ENCODE measurements around the gene MEST.
"Not testable (repeated sequence)": the region's sequence is repeated elsewhere in the genome, so short reads cannot be mapped to it uniquely, and the experiment has no call there.

MEST gene, protein sequence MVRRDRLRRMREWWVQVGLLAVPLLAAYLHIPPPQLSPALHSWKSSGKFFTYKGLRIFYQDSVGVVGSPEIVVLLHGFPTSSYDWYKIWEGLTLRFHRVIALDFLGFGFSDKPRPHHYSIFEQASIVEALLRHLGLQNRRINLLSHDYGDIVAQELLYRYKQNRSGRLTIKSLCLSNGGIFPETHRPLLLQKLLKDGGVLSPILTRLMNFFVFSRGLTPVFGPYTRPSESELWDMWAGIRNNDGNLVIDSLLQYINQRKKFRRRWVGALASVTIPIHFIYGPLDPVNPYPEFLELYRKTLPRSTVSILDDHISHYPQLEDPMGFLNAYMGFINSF

DNA sequence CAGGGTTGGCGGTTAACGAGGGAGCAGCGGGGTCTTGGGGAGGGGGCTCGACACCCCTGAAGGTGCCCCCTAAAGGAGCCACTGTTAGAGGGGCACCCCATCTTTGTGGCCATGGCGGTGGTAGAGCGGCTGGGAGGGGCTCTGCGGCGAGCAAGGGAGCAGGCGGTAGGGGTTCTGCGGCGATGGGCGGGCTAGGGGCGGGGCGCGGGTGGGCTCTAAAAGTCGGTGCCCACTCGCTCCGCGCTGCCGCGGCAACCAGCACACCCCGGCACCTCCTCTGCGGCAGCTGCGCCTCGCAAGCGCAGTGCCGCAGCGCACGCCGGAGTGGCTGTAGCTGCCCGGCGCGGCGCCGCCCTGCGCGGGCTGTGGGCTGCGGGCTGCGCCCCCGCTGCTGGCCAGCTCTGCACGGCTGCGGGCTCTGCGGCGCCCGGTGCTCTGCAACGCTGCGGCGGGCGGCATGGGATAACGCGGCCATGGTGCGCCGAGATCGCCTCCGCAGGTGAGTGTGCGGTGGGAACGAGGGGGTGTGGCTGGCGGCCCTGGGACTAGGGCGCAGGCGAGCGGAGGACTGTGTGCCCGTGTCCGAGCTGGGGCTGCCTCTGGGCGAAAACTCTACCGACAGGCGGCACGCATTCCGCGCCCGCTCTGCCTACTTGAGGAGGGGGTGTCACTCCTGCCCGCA lies at the start of gene MEST:
Gene MEST, plus strand, starts transcription at position 245 of the 682 bp plus-strand sequence. Its CDS starts 229 bp downstream, at position 474.
- DNase-seq (ENCODE audit: low read depth): no peak

DNA sequence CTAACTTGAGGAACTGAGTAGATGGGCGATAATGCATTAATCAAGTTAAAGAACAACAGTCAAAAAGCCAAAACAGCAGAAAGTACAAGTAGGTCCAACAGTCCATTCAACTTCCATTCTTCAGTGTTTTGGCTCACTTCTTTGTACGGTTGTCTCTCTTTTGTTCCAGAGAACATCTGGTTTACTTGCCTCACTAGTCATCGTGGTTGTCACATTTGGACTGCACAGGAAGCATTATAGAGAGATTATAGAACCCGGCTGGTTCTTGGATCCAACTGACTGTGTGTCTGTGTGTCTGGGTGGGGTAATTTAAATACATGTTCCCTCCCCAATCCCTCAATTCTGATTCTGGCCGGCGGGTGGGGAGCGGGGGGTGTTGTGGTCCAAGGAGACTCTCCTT lies 49.3 kb upstream of the MEST start:
- DNase-seq (ENCODE audit: low read depth): no peak

DNA sequence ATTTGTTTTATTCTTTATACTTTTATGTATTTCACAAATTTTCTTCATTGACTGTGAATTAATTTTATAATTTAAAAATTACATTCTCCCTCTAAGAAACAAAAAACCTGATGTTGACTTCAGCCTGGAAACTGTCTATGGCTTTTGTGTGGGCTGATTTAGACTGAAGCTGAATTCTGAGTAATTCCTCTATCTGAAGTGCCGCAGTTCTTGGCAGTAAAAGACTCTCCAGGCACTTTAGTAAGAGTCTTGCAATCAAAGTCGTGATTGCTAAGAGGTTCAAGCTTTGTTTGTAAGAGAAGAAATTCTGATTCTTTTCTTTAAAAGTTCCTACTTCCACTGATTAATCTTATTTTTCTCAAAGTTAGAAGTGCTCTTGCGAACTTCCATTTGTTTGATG lies 47.7 kb upstream of the MEST start:
- DNase-seq (ENCODE audit: low read depth): no peak

DNA sequence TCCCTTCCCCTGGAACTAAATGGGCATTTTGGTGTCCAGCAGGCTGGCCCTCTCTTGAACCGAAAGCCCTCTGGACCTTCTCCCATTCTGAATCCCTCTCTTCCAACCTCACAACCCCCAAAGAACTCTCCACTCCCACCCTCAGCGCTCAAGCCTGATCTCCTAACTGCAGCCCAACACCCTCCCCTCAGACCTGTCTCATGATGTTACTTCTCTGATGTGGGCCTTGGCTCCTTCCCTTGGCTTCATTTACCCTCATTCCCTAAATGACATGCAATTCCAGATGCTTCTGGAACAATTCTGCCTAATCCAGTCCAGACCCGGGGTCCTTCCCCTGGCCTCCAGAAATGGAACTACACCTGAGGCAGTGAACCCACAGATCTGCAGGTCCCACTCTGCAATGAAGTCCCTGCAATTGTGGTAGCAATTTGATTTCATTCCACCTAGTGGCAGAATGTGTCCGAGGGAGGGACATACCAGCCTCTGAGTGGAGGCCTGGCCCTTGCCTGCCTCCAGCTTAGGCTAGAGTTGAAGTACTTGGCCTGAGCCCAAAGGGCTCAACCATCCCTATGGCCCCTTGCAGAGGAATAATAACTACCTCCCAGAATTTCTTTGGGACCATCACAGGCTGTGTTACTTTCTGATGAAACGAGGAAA lies 47.0 kb upstream of the MEST start:
- no peak for DNase-seq (ENCODE audit: low read depth)

DNA sequence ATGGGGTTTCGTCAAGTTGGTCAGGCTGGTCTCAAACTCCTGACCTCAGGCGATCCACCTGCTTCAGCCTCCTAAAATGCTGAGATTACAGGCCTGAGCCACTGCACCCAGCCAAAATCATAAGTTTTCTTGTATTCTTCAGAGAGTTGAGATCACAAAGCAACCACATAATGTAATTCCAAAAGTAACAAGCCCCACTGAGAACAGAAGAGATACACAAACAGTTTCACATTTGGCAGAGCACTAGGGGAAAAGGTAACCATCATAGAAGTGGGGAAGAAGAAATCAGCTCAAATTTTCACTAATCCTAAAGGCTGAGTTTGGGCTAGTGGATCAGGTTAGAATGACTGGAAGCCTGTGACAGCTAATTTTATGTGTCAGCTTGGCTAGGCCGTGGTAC lies 45.6 kb upstream of the MEST start:
- DNase-seq (ENCODE audit: low read depth): no peak

DNA sequence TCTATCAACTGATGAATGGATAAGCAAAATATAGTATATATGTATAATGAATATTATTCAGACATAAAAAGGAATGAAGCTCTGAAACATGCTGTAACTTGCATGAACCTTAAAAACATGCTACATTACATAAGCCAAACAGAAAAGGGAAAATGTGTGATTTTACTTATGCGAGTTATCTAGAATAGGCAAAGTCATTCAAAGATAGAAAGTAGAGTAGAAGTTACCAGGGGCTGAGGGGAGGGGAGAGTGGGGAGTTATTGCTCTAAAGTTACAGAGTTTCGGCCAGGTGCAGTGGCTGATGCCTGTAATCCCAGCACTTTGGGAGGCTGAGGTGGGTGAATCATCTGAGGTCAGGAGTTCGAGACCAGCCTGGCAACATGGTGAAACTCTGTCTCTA lies 40.5 kb upstream of the MEST start:
- DNase-seq (ENCODE audit: low read depth): not testable (repeated sequence)

DNA sequence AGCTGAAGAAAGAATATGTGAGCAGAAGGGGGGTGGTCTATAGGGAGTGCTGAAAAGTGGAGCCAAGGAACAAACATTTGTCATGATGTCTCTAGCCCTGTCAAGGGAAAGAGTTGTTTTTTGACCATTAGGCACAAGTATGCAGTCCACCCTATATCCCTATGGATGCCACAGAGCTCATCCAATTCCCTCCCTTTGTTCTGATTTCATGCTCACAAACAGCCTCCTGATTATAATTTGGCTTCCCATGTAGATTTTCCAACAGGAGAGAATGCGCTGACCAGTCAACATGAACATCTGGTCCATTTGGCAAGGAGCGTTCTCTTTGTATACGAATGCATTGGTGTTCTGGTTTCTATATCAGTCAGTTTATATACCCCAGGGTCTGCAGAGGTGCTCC lies 38.9 kb upstream of the MEST start:
- DNase-seq (ENCODE audit: low read depth): no peak

DNA sequence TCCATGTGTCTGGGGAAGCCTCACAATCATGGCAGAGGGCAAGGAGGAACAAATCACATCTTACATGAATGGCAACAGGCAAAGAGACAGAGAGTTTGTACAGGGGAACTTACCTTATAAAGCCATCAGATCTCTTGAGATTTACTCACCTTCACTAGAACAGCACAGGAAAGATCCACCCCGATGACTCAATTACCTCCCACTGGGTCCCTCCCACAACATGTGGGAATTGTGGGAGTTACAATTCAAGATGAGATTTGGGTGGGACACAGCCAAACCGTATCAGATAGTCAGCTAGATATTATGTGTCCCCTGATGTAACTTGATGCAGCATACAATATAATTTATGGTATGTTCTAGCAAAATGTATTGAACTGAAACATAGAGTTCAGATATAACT lies 36.9 kb upstream of the MEST start:
- DNase-seq (ENCODE audit: low read depth): no peak

DNA sequence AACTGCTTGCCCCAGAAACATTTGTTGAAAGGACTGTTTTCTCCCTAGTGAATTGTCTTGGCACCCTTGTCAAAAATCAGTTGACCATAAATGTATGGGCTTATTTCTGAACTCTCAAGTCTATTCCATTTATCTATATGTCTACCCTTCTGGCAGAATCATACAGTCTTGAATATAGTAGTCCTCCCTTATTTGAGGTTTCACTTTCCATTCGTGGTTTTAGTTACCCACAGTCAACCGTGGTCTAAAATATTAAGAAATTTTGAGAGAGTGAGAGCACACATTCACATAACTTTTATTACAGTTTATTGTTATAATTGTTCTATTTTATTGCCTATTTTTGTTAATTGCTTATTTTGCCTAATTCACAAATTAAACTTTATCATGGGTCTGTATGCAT lies 33.6 kb upstream of the MEST start:
- DNase-seq (ENCODE audit: low read depth): no peak

DNA sequence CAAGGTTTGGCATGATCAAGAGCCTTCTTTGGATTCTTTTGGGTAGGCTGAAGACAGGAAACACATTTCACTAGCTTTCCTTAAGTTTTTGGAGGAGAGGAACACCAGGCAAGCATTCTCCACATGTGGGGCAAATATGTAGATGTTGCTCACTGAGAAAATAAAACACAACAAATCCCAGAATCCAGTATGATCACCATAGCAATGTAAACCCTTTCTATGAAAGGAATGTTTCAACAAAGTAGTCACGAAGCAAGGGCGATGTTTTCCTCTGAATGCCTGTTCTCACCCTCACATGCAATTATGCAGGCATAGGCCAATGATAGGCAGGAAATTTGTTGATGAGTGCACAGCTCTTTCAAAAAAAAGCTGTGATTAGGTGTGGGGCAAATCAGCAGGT lies 30.6 kb upstream of the MEST start:
- DNase-seq (ENCODE audit: low read depth): no peak

DNA sequence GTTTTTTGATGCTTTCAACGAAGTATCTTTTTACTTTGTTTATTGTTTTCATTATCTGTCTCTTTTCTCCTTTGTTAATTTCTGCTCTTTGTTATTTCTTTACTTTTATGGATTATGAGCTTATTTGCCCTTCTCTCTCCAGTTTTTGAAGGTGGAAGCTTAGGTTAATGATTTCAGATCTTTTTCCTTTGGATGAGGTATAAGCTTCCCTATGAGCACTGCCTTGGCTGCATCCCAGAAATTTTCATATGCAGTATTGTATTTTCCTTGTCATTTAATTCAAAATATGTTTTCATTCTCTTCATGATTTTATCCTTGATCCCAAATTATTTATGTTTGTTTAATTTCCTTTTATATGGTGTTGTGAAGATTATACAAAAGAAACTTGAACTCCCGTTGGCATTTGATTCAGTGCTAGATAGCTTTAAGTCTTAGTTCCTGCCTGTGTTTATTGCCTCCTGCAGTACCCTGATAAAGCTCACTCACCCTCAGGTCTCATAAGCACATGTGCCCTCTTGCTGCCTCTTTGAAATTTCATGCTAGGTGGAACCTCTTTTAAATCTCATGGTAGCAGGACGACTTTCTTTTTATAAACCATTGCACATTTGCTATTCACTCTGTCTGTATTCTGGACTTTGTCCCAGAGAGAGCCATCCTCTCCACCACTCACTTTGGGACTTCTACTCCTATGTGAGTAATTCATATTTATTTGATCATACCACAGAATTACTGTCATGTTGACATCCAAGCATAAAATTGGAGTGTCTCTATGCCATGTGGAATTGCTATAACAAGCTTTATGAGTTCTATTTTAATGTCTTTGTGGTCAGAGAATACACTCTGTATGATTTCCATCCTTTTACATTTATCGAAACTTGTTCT lies 28.1 kb upstream of the MEST start:
- DNase-seq (ENCODE audit: low read depth): no peak

DNA sequence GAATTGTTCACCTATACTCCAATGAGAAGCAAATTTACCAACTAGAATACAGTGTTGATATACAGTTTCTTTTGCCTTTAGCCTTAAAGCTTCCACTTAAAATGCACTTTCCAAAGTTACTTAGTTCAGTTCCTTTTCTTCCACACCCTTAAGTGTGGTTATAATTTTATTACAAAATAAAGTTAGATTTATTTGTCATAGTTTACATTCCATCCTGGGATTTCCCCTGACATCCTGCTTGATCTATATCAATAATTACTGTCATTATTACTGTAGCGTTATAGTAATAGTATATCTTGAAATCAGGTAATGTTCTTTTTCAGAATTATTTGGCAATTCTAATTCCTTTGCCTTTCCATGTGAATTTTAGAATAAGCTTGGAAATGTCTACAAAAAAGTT lies 23.3 kb upstream of the MEST start:
- DNase-seq (ENCODE audit: low read depth): no peak

DNA sequence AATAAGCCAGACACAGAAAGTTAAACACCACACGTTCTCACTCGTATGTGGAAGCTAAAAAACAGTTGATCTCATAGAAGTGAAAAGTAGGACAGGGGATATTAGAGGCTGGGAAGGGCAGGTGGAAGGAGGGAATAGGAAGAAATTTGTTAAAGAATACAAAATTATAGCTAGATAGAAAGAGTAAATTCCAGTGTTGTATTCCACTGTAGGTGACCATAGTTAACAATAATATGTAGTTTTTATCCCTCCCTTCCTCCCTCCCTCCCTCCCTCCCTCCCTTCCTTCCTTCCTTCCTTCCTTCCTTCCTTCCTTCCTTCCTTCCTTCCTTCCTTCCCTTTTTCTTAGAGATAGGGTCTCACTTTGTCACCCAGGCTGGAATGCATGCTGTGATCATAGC lies 19.9 kb upstream of the MEST start:
- no peak for DNase-seq (ENCODE audit: low read depth)

DNA sequence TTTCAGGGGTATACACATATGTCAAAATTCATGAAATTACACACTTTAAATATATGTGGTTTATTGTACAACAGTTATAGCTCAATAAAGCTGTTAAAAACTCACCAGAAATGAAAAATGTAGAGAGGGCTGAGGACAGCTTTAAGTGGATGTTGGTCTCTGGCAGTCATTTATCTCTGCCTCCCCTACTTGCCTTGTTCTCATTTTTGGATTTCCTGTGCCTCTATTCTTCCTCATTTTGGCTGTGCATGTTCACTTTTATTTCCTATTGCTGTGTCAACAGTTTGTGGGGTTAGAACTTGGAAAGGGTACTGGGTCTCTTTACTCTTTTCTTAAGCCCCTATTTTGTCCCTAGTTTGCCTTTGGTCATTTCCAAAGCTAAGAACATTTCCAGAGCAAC lies 18.6 kb upstream of the MEST start:
- DNase-seq (ENCODE audit: low read depth): no peak

DNA sequence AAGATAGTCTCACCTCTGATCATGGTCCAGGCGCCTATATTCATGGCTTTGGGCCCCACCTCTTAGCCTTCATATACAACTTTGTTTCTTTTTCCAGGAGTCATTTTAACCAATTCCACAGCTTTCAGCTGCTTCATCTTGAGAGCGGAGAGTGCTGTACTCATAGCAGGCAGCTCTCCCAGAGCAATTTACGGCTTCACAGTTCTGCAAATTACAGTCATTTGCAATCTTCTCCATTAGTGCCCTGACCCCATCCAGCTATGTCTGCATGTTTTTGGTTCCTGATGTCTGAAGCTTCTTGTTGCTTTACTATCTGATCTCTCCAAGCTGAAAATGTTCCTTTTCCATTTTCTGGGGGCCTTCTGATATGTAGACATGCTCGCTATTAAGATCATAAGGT lies 18.0 kb upstream of the MEST start:
- DNase-seq (ENCODE audit: low read depth): no peak

DNA sequence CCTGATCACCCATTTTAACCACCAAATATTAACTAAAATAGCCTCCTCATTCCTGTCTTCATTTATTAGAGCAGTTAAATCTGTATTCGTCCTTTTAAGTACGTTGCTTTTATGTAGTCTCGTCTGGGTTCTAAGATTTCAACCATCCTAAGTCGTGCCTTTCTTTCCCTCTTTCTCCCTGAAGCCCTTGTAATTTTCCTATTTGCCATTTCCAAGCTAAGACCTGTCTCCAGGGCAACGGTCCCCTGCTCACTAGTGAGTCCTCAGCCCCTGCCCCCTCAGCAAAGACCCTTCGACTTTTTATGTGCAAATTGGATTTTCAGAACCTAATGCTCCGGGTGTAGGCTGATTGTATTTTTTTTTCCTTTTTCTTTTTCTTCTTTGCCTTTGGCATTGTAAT lies 16.1 kb upstream of the MEST start:
- DNase-seq (ENCODE audit: low read depth): no peak

DNA sequence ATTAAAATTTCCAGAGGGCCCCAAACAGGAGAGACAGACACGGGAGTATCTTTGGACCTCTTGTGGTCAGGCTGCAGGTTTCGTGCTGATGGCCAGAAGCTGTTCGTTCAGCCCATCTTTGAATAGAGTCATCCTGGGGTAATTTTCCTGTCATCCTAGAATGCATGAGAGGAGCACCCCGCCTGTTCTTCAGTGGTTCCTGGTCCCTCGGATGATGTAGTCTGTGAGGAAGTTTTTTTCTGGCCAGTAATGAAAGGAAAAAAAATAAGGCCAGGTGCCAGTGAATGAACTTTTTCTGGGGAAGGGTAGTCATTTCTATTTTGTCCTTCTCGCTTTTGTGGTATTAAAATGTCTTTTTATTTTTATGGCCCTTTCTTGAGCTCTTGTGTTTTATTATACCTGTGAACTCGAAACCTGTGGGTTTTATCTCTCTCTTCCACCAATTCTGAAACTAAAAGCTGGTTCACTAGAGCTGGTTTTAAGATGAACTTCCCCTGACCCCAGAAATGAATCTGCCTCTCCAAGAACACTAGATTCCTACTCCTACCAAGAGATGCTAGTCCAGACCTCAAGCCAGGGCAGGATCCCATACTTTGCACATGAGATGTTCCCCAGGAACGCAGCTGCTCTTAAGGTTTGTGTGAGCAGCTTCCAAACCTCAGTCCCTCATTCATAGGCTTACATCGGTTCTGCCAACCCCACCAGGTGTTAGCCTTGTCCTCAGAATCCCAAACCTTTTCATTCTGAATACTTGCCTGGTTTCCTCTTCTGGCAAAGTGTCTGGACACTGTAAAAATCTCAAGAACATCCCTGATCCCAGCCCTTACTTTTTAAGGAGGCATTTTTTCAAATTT lies 15.4 kb upstream of the MEST start:
- no peak for DNase-seq (ENCODE audit: low read depth)

DNA sequence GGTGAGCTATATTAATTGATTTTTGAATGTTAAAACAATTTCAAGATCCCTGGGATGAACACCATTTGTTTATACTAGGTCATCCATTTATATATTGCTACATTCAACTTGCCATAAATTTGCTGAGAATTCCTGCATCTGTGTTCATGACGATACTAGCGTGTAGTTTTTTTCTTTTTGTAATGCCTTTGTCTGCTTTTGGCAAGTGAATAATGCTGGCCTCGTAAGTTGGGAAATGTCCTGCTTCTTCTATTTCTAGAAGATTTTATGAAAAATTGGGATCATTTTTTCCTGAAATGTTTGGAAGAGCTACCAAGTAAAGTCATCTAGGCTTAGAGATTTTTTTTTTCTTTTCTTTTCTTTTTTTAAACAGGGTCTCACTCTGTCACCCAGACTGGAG lies 12.9 kb upstream of the MEST start:
- DNase-seq (ENCODE audit: low read depth): no peak

DNA sequence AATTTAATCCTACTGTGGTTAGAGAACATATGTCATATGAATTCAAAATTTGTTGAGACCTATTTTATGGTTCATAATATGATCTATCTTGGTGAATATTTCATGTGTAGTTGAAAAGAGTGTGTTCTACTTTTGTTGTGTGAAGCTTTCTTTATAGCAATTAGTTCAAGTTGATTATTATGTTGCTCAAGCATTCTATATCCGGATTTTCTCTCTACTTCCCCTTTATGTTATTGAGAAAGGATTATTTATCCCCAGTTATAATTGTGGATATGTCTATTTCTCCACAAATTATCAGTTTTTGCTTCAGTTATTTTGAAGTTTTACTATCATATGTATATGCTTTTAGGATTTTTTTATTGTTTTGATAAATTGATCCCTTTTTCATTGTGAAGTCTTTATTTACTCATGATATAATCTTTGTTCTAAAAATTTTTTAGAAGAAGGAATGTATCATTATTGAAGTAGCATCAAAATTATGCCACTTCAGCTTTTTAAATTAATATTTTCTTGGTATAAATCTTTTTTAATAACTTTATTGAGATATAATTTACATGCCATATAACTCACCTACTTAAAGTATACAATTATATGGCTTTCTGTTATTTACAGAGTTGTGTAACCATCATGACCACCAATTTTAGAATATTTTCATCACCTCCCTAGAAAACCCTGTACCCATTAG lies 12.0 kb upstream of the MEST start:
- no peak for DNase-seq (ENCODE audit: low read depth)

DNA sequence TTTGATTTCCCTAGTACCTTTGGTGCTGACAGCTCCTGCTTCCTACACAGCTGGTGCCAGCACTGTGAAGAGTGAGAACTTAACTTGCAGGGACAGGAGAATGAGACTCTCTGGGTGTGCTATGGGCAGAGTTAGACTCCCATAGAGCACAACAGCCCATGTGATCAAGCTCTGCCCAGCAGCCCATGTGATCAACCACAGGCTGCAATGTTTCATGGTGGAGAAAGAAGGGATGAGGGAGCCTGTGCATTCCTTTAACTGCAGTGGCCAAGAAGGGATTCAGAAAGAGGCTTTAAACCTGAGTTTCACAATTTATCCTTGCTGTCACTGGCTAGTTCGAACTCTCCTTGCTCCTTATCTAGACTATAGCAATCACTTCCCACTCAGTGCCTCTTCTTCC lies 10.0 kb upstream of the MEST start:
- no peak for DNase-seq (ENCODE audit: low read depth)

DNA sequence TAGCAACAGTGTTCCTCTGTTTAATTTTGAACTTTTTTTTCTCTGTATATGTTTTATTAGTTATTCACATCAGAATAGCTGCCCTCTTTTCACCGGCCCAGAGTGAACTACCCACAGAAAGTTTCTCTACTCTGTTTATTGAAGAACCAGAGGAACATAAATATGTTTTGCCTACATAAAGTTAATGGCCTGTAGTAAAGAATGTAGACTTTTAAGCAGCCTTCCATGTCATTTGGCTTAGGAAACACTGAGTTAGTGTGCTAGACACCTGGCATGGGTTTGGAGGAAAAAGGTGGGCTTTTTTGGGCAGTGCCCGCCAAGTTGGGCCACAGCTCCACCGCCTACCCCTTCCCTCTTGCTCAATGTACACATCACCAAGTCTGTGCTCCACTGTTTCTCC lies 8.9 kb upstream of the MEST start:
- DNase-seq (ENCODE audit: low read depth): no peak
